Fibroblast of lung (primary cell): Measurements from ENCODE around the gene XK. TPM values are rescaled to one million over a fixed set of nuclear protein-coding genes. Genes with fewer than 3 reads are reported as not detected.

ENCODE experiments used
- DNase-seq, 2 donors: peaks; one replicate each; pipeline versions ENCODE4 v3.0.0 to v3.0.0-alpha.2; 2010; ENCODE audit warnings: low read depth in 2 of 2
- H2AFZ ChIP-seq: 2 replicates; pipeline ENCODE4 v1.5.1; 2012; ENCODE audit warnings: low read length, control low read depth, inconsistent platforms
- H3K27ac ChIP-seq: 2 replicates; pipeline ENCODE4 v1.5.1; 2011; ENCODE audit warnings: low read length, control low read depth; ENCODE audit not compliant: insufficient read depth
- H3K27me3 ChIP-seq: 2 replicates; pipeline ENCODE4 v1.5.1; 2011; ENCODE audit warnings: mild to moderate bottlenecking, low read length; ENCODE audit not compliant: control insufficient read depth, insufficient read depth
- H3K36me3 ChIP-seq: 2 replicates; pipeline ENCODE4 v1.5.1; 2011; ENCODE audit warnings: low read length; ENCODE audit not compliant: control insufficient read depth, insufficient read depth
- H3K4me1 ChIP-seq: 2 replicates; pipeline ENCODE4 v1.5.1; 2011; ENCODE audit warnings: low read length; ENCODE audit not compliant: control insufficient read depth, insufficient read depth; ENCODE audit errors: extremely low read depth
- H3K4me2 ChIP-seq: 2 replicates; pipeline ENCODE4 v1.5.1; 2011; ENCODE audit warnings: low read length, control low read depth; ENCODE audit not compliant: insufficient read depth; ENCODE audit errors: extremely low read depth
- H3K4me3 ChIP-seq, 4 experiments: fragments of 200-600 bp in 1 of 4; sonication (generic) in 1 of 4; replicated peaks in 1 of 4; 2 replicates each; pipeline ENCODE4 v1.5.1; 2011 to 2016; ENCODE audit warnings: low read length in 4 of 4, low read depth in 3 of 4, mild to moderate bottlenecking in 3 of 4, control low read depth in 2 of 4, inconsistent platforms in 1 of 4, mixed read lengths in 1 of 4; ENCODE audit not compliant: insufficient read depth in 1 of 4; ENCODE audit errors: control extremely low read depth in 1 of 4
- H3K79me2 ChIP-seq: 2 replicates; pipeline ENCODE4 v1.5.1; 2012; ENCODE audit warnings: mild to moderate bottlenecking, low read length, inconsistent platforms; ENCODE audit not compliant: control insufficient read depth, insufficient read depth
- H3K9ac ChIP-seq: 2 replicates; pipeline ENCODE4 v1.5.1; 2011; ENCODE audit warnings: mild to moderate bottlenecking, low read length, control low read depth; ENCODE audit not compliant: insufficient read depth
- H3K9me3 ChIP-seq: 2 replicates; pipeline ENCODE4 v1.5.1; 2012; ENCODE audit warnings: low read depth, low read length; ENCODE audit not compliant: control insufficient read depth, insufficient read depth
- H4K20me1 ChIP-seq: 2 replicates; pipeline ENCODE4 v1.5.1; 2011; ENCODE audit warnings: low read length; ENCODE audit not compliant: control insufficient read depth, insufficient read depth; ENCODE audit errors: extremely low read depth
- EZH2 ChIP-seq: IDR thresholded peaks from 2 replicates; pipeline ENCODE4 v1.5.1; 2012; ENCODE audit warnings: low read length, control low read depth, mild to moderate bottlenecking; ENCODE audit errors: missing control alignments
- polyA plus RNA-seq, 2 donors: library from polyadenylated mRNA; depleted of rRNA in 1 of 2; stranded (reverse) in 1 of 2; unstranded in 1 of 2; fragments of >200 nt; gene quantifications; 2 replicates each; pipeline ENCODE4 v1.2.1, GENCODE V29; 2011 to 2012; ENCODE audit warnings: missing spikeins in 1 of 2
- total RNA-seq: library from RNA; depleted of rRNA; stranded (reverse); fragments of >200 nt; gene quantifications from 2 replicates; pipeline ENCODE4 v1.2.1, GENCODE V29; 2014
- TF ChIP-seq, protein P1 (sequence below), 2 donors: IDR thresholded peaks in 1 of 2; conservative IDR thresholded peaks in 1 of 2; 1 replicate in 1 of 2; 2 replicates in 1 of 2; pipeline ENCODE4 v1.5.1; 2011 to 2012; ENCODE audit warnings: low read length in 2 of 2, control low read depth in 1 of 2, inconsistent platforms in 1 of 2, low read depth in 1 of 2, mild to moderate bottlenecking in 1 of 2

XK gene
- total and polyA plus RNA-seq, 2 donors (not counting 1 experiment from before 2014, with no cell fraction given), result 0.03 to 0.17 TPM

DNA sequence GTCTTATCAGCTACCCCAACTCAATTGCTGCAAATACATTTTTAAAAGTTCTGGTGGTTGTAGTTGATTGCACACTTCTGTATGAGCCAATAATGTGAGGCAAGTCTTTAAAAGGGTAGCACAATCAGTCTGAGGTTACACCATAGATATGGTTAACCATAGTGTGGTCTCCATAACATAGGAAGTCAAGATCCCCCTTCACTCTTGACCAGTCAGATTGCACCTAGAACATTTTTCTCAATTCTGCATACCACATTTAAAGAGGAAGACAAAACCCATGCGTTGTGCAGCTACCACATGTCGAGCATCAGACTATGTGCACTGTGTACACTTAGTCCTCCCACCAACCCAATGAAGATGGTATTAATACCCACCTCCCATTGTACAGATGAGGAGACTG is 67.8 kb downstream of the XK start:
- no peak overlapping the region for H3K27ac ChIP-seq
- no peaks in the 10 kb centered on the region for H3K9me3 ChIP-seq
- H3K4me2 ChIP-seq, result no peak overlapping the region
- no peaks in the 10 kb centered on the region for H3K79me2 ChIP-seq
- H3K36me3 ChIP-seq, result no peaks in the 10 kb centered on the region
- H2AFZ ChIP-seq, result no peak overlapping the region
- DNase-seq, result no peak
- no peak overlapping the region for H3K9ac ChIP-seq
- TF ChIP-seq EZH2, result no peak
- TF ChIP-seq, protein P1, sequence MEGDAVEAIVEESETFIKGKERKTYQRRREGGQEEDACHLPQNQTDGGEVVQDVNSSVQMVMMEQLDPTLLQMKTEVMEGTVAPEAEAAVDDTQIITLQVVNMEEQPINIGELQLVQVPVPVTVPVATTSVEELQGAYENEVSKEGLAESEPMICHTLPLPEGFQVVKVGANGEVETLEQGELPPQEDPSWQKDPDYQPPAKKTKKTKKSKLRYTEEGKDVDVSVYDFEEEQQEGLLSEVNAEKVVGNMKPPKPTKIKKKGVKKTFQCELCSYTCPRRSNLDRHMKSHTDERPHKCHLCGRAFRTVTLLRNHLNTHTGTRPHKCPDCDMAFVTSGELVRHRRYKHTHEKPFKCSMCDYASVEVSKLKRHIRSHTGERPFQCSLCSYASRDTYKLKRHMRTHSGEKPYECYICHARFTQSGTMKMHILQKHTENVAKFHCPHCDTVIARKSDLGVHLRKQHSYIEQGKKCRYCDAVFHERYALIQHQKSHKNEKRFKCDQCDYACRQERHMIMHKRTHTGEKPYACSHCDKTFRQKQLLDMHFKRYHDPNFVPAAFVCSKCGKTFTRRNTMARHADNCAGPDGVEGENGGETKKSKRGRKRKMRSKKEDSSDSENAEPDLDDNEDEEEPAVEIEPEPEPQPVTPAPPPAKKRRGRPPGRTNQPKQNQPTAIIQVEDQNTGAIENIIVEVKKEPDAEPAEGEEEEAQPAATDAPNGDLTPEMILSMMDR (conservative IDR thresholded peaks at IDR 0.05 in 1 of 2, IDR thresholded peaks at IDR 0.05 in 1 of 2; ENCODE audit: low read depth in 1 of 2, low read length in 2 of 2), result no peak
- H3K27me3 ChIP-seq, result no peaks in the 10 kb centered on the region
- no peaks in the 10 kb centered on the region for H4K20me1 ChIP-seq
- H3K4me3 ChIP-seq, result no peak overlapping the region
- H3K4me1 ChIP-seq, result no peaks in the 10 kb centered on the region

DNA sequence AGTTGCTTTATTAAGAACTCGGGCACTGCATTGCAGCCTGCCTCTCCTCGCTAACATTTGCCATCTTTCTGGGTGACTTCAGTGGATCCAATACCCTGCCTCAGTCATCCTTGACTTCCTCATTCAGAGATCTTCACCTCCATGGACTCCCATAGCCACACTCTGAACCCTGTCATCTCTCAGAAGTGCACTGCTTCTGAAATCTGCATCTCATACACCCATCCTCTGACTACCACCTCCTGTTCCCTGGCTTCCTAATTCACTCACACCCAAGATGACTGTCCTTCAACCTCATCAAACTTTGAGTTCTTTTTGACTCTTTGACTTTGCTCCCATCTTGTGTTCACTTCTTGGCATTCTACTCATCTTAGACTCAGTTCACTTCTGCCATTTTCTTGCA is 68.9 kb downstream of the XK start:
- no peaks in the 10 kb centered on the region for H4K20me1 ChIP-seq
- H3K4me2 ChIP-seq, result no peak overlapping the region
- no peaks in the 10 kb centered on the region for H3K27me3 ChIP-seq
- H3K4me1 ChIP-seq, result no peaks in the 10 kb centered on the region
- no peak overlapping the region for H3K27ac ChIP-seq
- H3K9ac ChIP-seq, result no peak overlapping the region
- H3K4me3 ChIP-seq, result no peak overlapping the region
- no peak for DNase-seq
- no peak for TF ChIP-seq EZH2
- TF ChIP-seq, protein P1 (conservative IDR thresholded peaks at IDR 0.05 in 1 of 2, IDR thresholded peaks at IDR 0.05 in 1 of 2; ENCODE audit: low read depth in 1 of 2, low read length in 2 of 2), result no peak
- no peaks in the 10 kb centered on the region for H3K79me2 ChIP-seq
- H3K36me3 ChIP-seq, result no peaks in the 10 kb centered on the region
- no peaks in the 10 kb centered on the region for H3K9me3 ChIP-seq
- H2AFZ ChIP-seq, result no peak overlapping the region

DNA sequence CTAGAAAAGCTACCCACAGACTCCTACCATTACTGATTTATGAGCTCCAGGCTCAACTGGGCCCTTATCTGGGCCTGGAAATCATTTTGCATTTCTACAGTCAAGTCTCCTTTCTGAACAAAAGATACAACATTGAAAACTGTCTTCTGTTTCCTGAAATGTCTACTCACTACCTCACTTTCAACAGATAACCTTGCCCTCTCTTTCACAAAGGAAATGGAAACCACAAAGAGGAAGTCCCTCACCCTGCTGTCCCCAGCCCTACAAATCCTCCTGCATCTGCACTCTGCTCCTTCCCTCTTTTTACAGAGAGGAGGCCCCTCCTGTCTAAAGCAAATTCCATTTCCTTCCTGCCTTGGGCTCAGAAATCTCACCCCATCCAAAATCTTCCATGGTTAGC is 69.4 kb downstream of the XK start:
- Histone ChIP-seq H3K4me3 (no peak overlapping the region), H4K20me1 (no peaks in the 10 kb centered on the region), H3K27me3 (no peaks in the 10 kb centered on the region), H3K79me2 (no peaks in the 10 kb centered on the region), H3K9me3 (no peaks in the 10 kb centered on the region), H3K4me2 (no peak overlapping the region), H2AFZ (no peak overlapping the region), H3K36me3 (no peaks in the 10 kb centered on the region), H3K4me1 (no peaks in the 10 kb centered on the region), H3K9ac (no peak overlapping the region), H3K27ac (no peak overlapping the region)
- DNase-seq, result no peak
- TF ChIP-seq, protein P1 (conservative IDR thresholded peaks at IDR 0.05 in 1 of 2, IDR thresholded peaks at IDR 0.05 in 1 of 2; ENCODE audit: low read depth in 1 of 2, low read length in 2 of 2), result no peak
- no peak for TF ChIP-seq EZH2
